ENCODE results near the gene RAB11FIP4. TPM values are rescaled to one million over a fixed set of nuclear protein-coding genes. Genes with fewer than 3 reads are reported as not detected.

RAB11FIP4 gene
- total and polyA plus RNA-seq, 2 donors (not counting 3 experiments of a cell fraction or from before 2014, with no cell fraction given): 0.08 to 0.38 TPM

- Histone ChIP-seq H3K36me3 (ENCODE audit: control insufficient read depth in 2 of 2, extremely low read depth in 1 of 2, insufficient read depth in 2 of 2, low read length in 2 of 2) (no peaks in the 10 kb centered on the region), H3K4me2 (ENCODE audit: insufficient read depth, low read length) (no peak overlapping the region), H2AFZ (ENCODE audit: low read depth, low read length) (no peak overlapping the region), H3K9me1 (replicated peaks; ENCODE audit: control insufficient read depth, extremely low read depth, insufficient read depth, low read length) (no peaks in the 10 kb centered on the region), H3K9ac (replicated peaks; ENCODE audit: extremely low read depth, insufficient read depth, low read length) (no peak overlapping the region), H3K4me3 (replicated peaks in 1 of 3; ENCODE audit: insufficient read depth in 1 of 3, low read depth in 1 of 3, low read length in 3 of 3) (no peak overlapping the region), H3K9me3 (replicated peaks; ENCODE audit: control insufficient read depth, insufficient read depth, low read length) (no peaks in the 10 kb centered on the region), H3K4me1 (ENCODE audit: control insufficient read depth, extremely low read depth, insufficient read depth, low read length) (no peaks in the 10 kb centered on the region), H4K20me1 (replicated peaks; ENCODE audit: control insufficient read depth, extremely low read depth, insufficient read depth, low read length) (no peaks in the 10 kb centered on the region), H3K27ac (ENCODE audit: insufficient read depth, low read depth, low read length) (no peak overlapping the region), H3K79me2 (ENCODE audit: control insufficient read depth, insufficient read depth, low read length) (no peaks in the 10 kb centered on the region), H3K27me3 (ENCODE audit: control insufficient read depth in 2 of 2, insufficient read depth in 2 of 2, low read length in 2 of 2) (peaks cover 8 to 12% of the 10 kb centered on the region in 2 experiments)
- no TSS peak for BruUV-seq (replicated peaks)
- intact Hi-C loops (cut with micrococcal nuclease) (no loop called here), dilution Hi-C loops (cut with MboI; ENCODE audit: extremely low pct_ligation_motif_present, low sequenced_read_pairs) (no loop called here)
- DNase-seq (ENCODE audit: low read depth, low spot score) (no peak), FAIRE-seq (no peak)
- CTCF ChIA-PET: no interaction called here
- POLR2A ChIA-PET: no interaction called here
- TF ChIP-seq FOS (IDR thresholded peaks at IDR 0.05; ENCODE audit: borderline replicate concordance, insufficient read depth, low read length) (no peak), MAX (IDR thresholded peaks at IDR 0.05; ENCODE audit: insufficient read depth, insufficient read length) (no peak)
- TF ChIP-seq, protein P1, sequence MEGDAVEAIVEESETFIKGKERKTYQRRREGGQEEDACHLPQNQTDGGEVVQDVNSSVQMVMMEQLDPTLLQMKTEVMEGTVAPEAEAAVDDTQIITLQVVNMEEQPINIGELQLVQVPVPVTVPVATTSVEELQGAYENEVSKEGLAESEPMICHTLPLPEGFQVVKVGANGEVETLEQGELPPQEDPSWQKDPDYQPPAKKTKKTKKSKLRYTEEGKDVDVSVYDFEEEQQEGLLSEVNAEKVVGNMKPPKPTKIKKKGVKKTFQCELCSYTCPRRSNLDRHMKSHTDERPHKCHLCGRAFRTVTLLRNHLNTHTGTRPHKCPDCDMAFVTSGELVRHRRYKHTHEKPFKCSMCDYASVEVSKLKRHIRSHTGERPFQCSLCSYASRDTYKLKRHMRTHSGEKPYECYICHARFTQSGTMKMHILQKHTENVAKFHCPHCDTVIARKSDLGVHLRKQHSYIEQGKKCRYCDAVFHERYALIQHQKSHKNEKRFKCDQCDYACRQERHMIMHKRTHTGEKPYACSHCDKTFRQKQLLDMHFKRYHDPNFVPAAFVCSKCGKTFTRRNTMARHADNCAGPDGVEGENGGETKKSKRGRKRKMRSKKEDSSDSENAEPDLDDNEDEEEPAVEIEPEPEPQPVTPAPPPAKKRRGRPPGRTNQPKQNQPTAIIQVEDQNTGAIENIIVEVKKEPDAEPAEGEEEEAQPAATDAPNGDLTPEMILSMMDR (IDR thresholded peaks at IDR 0.05; ENCODE audit: extremely low read depth in 1 of 2, insufficient read depth in 1 of 2, low read depth in 1 of 2, low read length in 2 of 2): no peak
These were observed 20.3 kb downstream of the RAB11FIP4 start for GRCh38 chr17:31411707-31412285.

DNA sequence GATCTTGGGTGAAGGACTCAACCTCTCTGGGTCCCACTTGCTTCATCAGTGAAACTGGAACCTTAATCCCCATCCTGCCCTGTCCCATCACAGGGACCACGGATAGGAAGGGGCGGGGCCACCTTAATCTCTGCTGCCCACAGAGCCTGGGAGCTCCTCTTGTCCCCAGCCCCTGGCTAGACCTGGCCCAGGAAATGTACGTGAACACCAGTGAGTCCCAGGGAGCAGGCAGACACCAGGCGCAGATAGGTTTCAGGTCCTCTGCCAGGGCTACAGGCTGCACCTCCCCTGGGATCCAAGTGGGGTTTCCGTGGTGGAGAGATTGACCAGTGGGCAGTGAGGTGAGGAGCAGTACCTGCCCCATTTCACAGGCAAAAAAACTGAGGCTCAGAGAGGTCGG lies 21.0 kb downstream of the RAB11FIP4 start:
- H3K79me2 ChIP-seq (ENCODE audit: control insufficient read depth, insufficient read depth, low read length): no peaks in the 10 kb centered on the region
- no peaks in the 10 kb centered on the region for H3K4me1 ChIP-seq (ENCODE audit: control insufficient read depth, extremely low read depth, insufficient read depth, low read length)
- BruUV-seq (replicated peaks): no TSS peak
- ChIA-PET CTCF (no interaction called here), POLR2A (no interaction called here)
- H3K9me1 ChIP-seq (replicated peaks; ENCODE audit: control insufficient read depth, extremely low read depth, insufficient read depth, low read length): no peaks in the 10 kb centered on the region
- H3K4me2 ChIP-seq (ENCODE audit: insufficient read depth, low read length): no peak overlapping the region
- H3K9me3 ChIP-seq (replicated peaks; ENCODE audit: control insufficient read depth, insufficient read depth, low read length): no peaks in the 10 kb centered on the region
- intact Hi-C loops (cut with micrococcal nuclease) (no loop called here), dilution Hi-C loops (cut with MboI; ENCODE audit: extremely low pct_ligation_motif_present, low sequenced_read_pairs) (no loop called here)
- H3K27me3 ChIP-seq (ENCODE audit: control insufficient read depth in 2 of 2, insufficient read depth in 2 of 2, low read length in 2 of 2): peaks cover 6 to 9% of the 10 kb centered on the region in 2 experiments
- no peaks in the 10 kb centered on the region for H4K20me1 ChIP-seq (replicated peaks; ENCODE audit: control insufficient read depth, extremely low read depth, insufficient read depth, low read length)
- H3K36me3 ChIP-seq (ENCODE audit: control insufficient read depth in 2 of 2, extremely low read depth in 1 of 2, insufficient read depth in 2 of 2, low read length in 2 of 2): no peaks in the 10 kb centered on the region
- no peak overlapping the region for H3K27ac ChIP-seq (ENCODE audit: insufficient read depth, low read depth, low read length)
- no peak overlapping the region for H2AFZ ChIP-seq (ENCODE audit: low read depth, low read length)
- H3K9ac ChIP-seq (replicated peaks; ENCODE audit: extremely low read depth, insufficient read depth, low read length): no peak overlapping the region
- no peak overlapping the region for H3K4me3 ChIP-seq (replicated peaks in 1 of 3; ENCODE audit: insufficient read depth in 1 of 3, low read depth in 1 of 3, low read length in 3 of 3)
- DNase-seq (ENCODE audit: low read depth, low spot score) (no peak), FAIRE-seq (no peak)
- TF ChIP-seq POLR2AphosphoS5 (IDR thresholded peaks at IDR 0.05; ENCODE audit: insufficient read depth, low read depth, low read length): no peak
- no peak for TF ChIP-seq FOS (IDR thresholded peaks at IDR 0.05; ENCODE audit: borderline replicate concordance, insufficient read depth, low read length)
- no peak for TF ChIP-seq MAX (IDR thresholded peaks at IDR 0.05; ENCODE audit: insufficient read depth, insufficient read length)
- TF ChIP-seq, protein P1 (IDR thresholded peaks at IDR 0.05; ENCODE audit: extremely low read depth in 1 of 2, insufficient read depth in 1 of 2, low read depth in 1 of 2, low read length in 2 of 2): no peak
- TF ChIP-seq EZH2 (IDR thresholded peaks at IDR 0.05; ENCODE audit: borderline replicate concordance, low read depth, low read length, severe bottlenecking): no peak
- TF ChIP-seq POLR2A (IDR thresholded peaks at IDR 0.05; ENCODE audit: low read depth, low read length): no peak
- no peak for TF ChIP-seq MYC (IDR thresholded peaks at IDR 0.05; ENCODE audit: low read depth, low read length)
- no peak for TF ChIP-seq JUN (IDR thresholded peaks at IDR 0.05; ENCODE audit: borderline replicate concordance, insufficient read depth, insufficient read length, low read depth)
